Stomach (tissue), 9 donors: ENCODE measurements around the gene RXRG. TPM values are rescaled to one million over a fixed set of nuclear protein-coding genes. Genes with fewer than 3 reads are reported as not detected.
A peak's percentile ranks its signal among the peaks of the same experiment; 100 is the strongest.
"Not testable (repeated sequence)": the region's sequence is repeated elsewhere in the genome, so short reads cannot be mapped to it uniquely, and the experiment has no call there.

Source experiments
- DNase-seq, 2 donors: peaks; one replicate each; pipeline versions ENCODE4 v3.0.0 to v3.0.0-alpha.2; 2013 to 2019
- H3K27ac ChIP-seq, 5 donors: fragments of 200-600 bp in 4 of 5; sonication (generic) in 4 of 5; one replicate each; pipeline ENCODE4 v1.5.1; 2013 to 2019; ENCODE audit warnings: mild to moderate bottlenecking in 1 of 5, moderate library complexity in 1 of 5
- H3K27me3 ChIP-seq, 3 donors: fragments of 200-600 bp; sonication (generic); one replicate each; pipeline ENCODE4 v1.5.1; 2017 to 2019; ENCODE audit warnings: mixed run types in 1 of 3
- H3K36me3 ChIP-seq, 4 donors: fragments of 200-600 bp; sonication (generic); 1 replicate in 3 of 4; 2 replicates in 1 of 4; pipeline ENCODE4 v1.5.1; 2016 to 2019
- H3K4me1 ChIP-seq, 4 donors: fragments of 200-600 bp; sonication (generic); one replicate each; pipeline ENCODE4 v1.5.1; 2016 to 2019
- H3K4me3 ChIP-seq, 4 donors: fragments of 200-600 bp; sonication (generic) in 3 of 4; one replicate each; pipeline ENCODE4 v1.5.1; 2016 to 2019; ENCODE audit warnings: mild to moderate bottlenecking in 1 of 4
- H3K9me3 ChIP-seq, 4 donors: fragments of 200-600 bp; sonication (generic); one replicate each; pipeline ENCODE4 v1.5.1; 2016 to 2019
- EP300 ChIP-seq: sonication (generic); formaldehyde crosslinking; IDR thresholded peaks from one replicate; pipeline ENCODE4 v1.6.1; 2017; ENCODE audit warnings: antibody characterized with exemption
- POLR2A ChIP-seq, 4 donors: fragments of 450-650 bp; IDR thresholded peaks; one replicate each; pipeline ENCODE4 v1.6.1; 2016; ENCODE audit warnings: antibody characterized with exemption in 4 of 4, control low read depth in 2 of 4, mild to moderate bottlenecking in 1 of 4, moderate library complexity in 1 of 4
- POLR2AphosphoS5 ChIP-seq, 3 donors: sonication (generic); formaldehyde crosslinking; IDR thresholded peaks; one replicate each; pipeline ENCODE4 v1.6.1; 2016; ENCODE audit warnings: antibody characterized with exemption in 3 of 3
- WGBS, 5 donors: extraction: QIAGEN DNeasy Blood & Tissue Kit in 3 of 5; methylation state at CpG; one replicate each; pipeline versions ENCODE4 v1.1.5 to v1.1.7; 2013 to 2018; 5-methylcytosine and 5-hydroxymethylcytosine counted together
- intact Hi-C: fragments of 100-400 bp; cut with DNase I; formaldehyde crosslinking; loops from one replicate; pipeline ENCODE4 v1.15.1; 2023; ENCODE audit warnings: low total_unique reads
- polyA plus RNA-seq, 3 donors: library from polyadenylated mRNA; stranded (reverse); fragments of 200-250 nt; gene quantifications; one replicate each; pipeline ENCODE4 v1.2.3, GENCODE V29; 2013
- total RNA-seq, 5 donors: library from RNA; depleted of rRNA; stranded (reverse); fragments of >200 nt; gene quantifications; one replicate each; pipeline versions ENCODE4 v1.1.0 to v1.2.3, GENCODE V29; 2014 to 2016
- TF ChIP-seq, protein P1 (sequence below), 7 experiments: fragments of 450-650 bp in 4 of 7; fragments of 200-600 bp in 3 of 7; sonication (generic) in 3 of 7; IDR thresholded peaks; one replicate each; pipeline ENCODE4 v1.5.1; 2016 to 2019; ENCODE audit warnings: antibody characterized with exemption in 7 of 7, control low read depth in 2 of 7, mild to moderate bottlenecking in 1 of 7
- donor health status: healthy with polysubstance abuse.
- donor health status: Bipolar disorder and iron deficiency.
- donor health status: healthy.

The RXRG gene
- total and polyA plus RNA-seq, 8 donors: 0.43 to 2.9 (median 1.4) TPM; not detected in 3

DNA sequence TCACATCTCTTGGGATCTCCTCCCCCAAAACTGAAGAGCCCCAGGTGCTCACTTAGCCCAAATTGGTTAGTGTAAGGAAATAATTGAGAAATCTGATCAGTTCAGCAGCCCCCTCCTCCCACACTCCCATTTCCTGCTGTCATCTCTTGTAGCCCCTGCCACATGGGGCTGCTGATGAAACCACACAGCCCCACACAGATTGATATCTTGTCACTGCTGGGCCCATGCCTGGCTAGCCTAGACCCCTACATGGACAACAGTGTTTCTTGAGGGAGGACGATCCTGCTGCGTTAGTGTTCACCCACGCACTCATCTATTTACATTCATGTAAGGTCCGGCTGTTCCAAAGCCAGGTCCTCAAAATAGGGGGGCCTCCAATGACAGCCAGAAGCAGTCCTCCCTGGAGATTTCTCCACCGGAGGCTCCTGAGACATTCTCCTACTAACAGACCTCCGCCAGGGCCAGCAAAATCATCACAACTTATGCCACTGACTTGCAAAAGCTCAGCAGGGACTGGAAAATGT lies 23.9 kb upstream of the RXRG start:
- WGBS, 5 donors: 74 to 92% (median 86%) methylated on average over 5 to 6 of the region's 6 CpGs
- peaks cover 0 to 14% (median 0%) of the 10 kb centered on the region in 3 donors for H3K27me3 ChIP-seq
- H3K9me3 ChIP-seq: no peaks in the 10 kb centered on the region
- H3K4me1 ChIP-seq: no peaks in the 10 kb centered on the region
- H3K36me3 ChIP-seq: no peaks in the 10 kb centered on the region
- H3K4me3 ChIP-seq: no peak overlapping the region
- intact Hi-C loops: no loop called here
- no peak overlapping the region for H3K27ac ChIP-seq
- DNase-seq: no peak
- TF ChIP-seq, protein P1, sequence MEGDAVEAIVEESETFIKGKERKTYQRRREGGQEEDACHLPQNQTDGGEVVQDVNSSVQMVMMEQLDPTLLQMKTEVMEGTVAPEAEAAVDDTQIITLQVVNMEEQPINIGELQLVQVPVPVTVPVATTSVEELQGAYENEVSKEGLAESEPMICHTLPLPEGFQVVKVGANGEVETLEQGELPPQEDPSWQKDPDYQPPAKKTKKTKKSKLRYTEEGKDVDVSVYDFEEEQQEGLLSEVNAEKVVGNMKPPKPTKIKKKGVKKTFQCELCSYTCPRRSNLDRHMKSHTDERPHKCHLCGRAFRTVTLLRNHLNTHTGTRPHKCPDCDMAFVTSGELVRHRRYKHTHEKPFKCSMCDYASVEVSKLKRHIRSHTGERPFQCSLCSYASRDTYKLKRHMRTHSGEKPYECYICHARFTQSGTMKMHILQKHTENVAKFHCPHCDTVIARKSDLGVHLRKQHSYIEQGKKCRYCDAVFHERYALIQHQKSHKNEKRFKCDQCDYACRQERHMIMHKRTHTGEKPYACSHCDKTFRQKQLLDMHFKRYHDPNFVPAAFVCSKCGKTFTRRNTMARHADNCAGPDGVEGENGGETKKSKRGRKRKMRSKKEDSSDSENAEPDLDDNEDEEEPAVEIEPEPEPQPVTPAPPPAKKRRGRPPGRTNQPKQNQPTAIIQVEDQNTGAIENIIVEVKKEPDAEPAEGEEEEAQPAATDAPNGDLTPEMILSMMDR (IDR thresholded peaks at IDR 0.05): no peak
- no peak for TF ChIP-seq EP300

DNA sequence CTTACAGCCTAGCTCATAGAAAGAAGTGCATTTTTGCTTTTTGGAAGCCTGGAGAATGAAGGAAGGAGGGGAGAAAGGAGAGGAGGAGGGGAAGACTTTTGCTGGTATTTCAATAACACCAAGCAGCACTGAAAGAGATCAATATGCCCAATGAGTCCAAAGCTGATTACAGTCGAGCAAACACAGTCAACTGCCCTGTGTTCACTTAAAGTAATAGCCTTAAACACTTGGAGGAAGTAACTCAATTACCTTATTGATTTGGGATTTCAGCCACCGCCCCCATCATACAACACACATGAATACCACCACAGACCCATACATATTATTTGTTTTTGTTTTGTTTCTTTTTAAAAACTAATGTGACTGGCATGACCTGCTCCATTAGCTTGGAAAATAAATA lies 23.3 kb upstream of the RXRG start:
- H3K4me3 ChIP-seq: no peak overlapping the region
- H3K27ac ChIP-seq: no peak overlapping the region
- 42 to 62% (median 50%) methylated on average over 2 of the region's 2 CpGs for WGBS, 5 donors
- intact Hi-C loops: no loop called here
- no peak for DNase-seq
- no peaks in the 10 kb centered on the region for H3K4me1 ChIP-seq
- H3K9me3 ChIP-seq: no peaks in the 10 kb centered on the region
- H3K27me3 ChIP-seq: peaks cover 0 to 14% (median 0%) of the 10 kb centered on the region in 3 donors
- TF ChIP-seq EP300 (no peak), POLR2AphosphoS5 (IDR thresholded peaks at IDR 0.05) (no peak), POLR2A (IDR thresholded peaks at IDR 0.05) (no peak)
- TF ChIP-seq, protein P1 (IDR thresholded peaks at IDR 0.05): no peak
- no peaks in the 10 kb centered on the region for H3K36me3 ChIP-seq

DNA sequence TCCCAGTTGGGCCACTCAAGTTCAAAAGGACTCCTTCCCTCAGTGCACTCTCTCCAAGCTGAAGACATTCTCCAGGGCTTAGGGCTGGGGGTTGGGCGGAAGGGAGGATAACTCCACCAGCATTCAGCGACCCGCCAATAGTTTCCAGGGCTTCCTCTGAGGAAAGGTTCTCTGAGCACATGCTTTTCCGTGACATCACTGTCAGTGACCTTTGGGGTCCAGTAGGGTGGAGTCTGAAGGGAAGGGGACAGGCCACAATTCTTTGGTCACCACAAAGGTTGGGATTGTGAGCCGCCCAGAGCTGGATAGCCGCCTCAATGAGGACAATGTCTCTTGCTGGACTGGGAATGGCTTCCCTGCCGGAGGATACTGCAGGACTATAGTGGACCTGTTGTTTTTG lies 22.8 kb upstream of the RXRG start:
- Histone ChIP-seq H3K9me3 (no peaks in the 10 kb centered on the region), H3K4me1 (no peaks in the 10 kb centered on the region), H3K27me3 (peaks cover 0 to 14% (median 0%) of the 10 kb centered on the region in 3 donors), H3K4me3 (no peak overlapping the region), H3K36me3 (no peaks in the 10 kb centered on the region), H3K27ac (no peak overlapping the region)
- TF ChIP-seq EP300 (no peak), POLR2A (IDR thresholded peaks at IDR 0.05) (no peak), POLR2AphosphoS5 (IDR thresholded peaks at IDR 0.05) (no peak)
- TF ChIP-seq, protein P1 (IDR thresholded peaks at IDR 0.05): no peak
- DNase-seq: peak in 1 of 2 donors; percentile 35
- WGBS, 5 donors: 73 to 85% (median 84%) methylated on average over 7 of the region's 7 CpGs
- intact Hi-C loops: no loop called here

DNA sequence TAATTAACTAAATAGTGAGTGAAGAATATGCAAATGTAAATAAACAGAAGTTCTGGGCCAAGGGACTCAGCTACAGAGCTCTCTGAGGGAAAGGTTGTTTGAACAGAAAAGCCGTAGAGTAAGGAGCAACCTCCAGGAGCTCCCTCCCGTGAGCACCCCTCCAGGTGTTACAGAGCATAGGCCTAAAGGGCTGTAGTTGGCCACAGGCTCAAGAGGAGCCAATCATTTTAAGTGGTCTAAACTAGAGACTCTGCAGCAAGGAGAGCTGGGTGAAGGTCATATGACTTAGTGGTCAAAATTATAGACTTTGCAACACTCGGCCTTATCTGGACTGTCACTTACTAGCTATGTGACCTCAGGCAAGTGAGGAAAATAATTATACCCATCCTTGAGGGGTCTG lies 19.1 kb upstream of the RXRG start:
- WGBS, 5 donors: 42 to 72% (median 69%) methylated on average over 3 of the region's 3 CpGs
- Histone ChIP-seq H3K9me3 (no peaks in the 10 kb centered on the region), H3K4me3 (no peak overlapping the region), H3K27me3 (peaks cover 0 to 14% (median 0%) of the 10 kb centered on the region in 3 donors), H3K36me3 (no peaks in the 10 kb centered on the region), H3K27ac (no peak overlapping the region), H3K4me1 (no peaks in the 10 kb centered on the region)
- TF ChIP-seq POLR2A (IDR thresholded peaks at IDR 0.05) (no peak), POLR2AphosphoS5 (IDR thresholded peaks at IDR 0.05) (no peak), EP300 (no peak)
- TF ChIP-seq, protein P1 (IDR thresholded peaks at IDR 0.05): no peak
- no peak for DNase-seq
- intact Hi-C loops: no loop called here

DNA sequence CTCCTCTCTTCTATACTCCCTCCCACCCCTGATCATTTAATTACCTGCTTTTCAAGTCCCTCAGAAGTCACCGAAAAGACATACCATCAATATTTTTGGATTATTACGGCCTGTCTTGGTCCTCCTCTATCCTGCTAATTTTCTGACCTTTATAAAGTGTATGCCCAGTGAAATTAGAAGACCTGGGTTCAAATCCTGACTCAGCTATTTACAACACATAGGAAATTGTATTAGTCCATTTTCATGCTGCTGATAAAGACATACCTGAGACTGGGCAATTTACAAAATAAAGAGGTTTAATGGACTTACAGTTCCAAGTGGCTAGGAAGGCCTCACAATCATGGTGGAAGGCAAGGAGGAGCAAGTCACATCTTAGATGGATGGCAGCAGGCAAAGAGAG lies 14.8 kb upstream of the RXRG start:
- H3K9me3 ChIP-seq, H3K36me3 ChIP-seq, H3K4me3 ChIP-seq, H3K27ac ChIP-seq, H3K27me3 ChIP-seq, H3K4me1 ChIP-seq, intact Hi-C loops, DNase-seq: not testable (repeated sequence)
- 90 to 99% (median 95%) methylated on average over 2 of the region's 2 CpGs for WGBS, 5 donors
